ENCODE results near the gene ATP11B. TPM values are rescaled to one million over a fixed set of nuclear protein-coding genes. Genes with fewer than 3 reads are reported as not detected.

The ATP11B gene
- total RNA-seq, 3 donors from 2014 or later, result 70.8 to 92.8 (median 77.3) TPM

DNA sequence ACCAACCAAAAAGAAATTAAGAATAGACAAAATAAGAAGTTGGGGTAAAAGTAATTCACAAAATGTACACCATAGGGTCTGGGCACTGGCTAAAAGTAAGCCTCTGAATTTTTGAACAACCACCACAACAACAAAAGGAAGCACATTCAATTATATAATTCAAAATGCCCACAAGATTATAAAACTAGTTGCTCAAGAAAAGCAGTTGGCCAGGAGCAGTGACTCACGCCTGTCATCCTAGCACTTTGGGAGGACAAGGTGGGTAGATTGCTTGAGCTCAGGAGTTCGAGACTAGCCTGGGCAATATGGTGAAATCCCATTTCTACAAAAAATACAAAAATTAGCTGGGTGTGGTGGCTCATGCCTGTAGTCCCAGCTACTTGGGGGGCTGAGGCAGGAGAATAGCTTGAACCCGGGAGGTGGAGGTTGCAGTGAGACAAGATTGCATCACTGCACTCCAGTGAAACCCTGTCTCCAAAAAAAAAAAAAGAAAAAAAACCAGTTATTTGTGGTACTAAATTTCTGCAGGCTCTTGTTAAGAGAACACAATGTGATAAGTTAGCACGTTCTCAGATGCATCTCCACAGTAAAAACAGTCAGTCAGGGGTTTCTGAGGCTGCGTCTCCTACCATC is 6.6 kb upstream of the ATP11B start:
- Histone ChIP-seq H3K36me3 (no peaks in the 10 kb centered on the region), H3K4me1 (no peaks in the 10 kb centered on the region), H3K9me3 (no peaks in the 10 kb centered on the region), H3K27me3 (peaks cover 0 to 4% of the 10 kb centered on the region in 2 donors), H3K27ac (no peak overlapping the region), H3K4me3 (no peak overlapping the region)
- no peak for DNase-seq (ENCODE audit: low spot score in 2 of 2)
- TF ChIP-seq POLR2AphosphoS5 (IDR thresholded peaks at IDR 0.05) (no peak), POLR2A (IDR thresholded peaks at IDR 0.05) (no peak)
- TF ChIP-seq, protein P1, sequence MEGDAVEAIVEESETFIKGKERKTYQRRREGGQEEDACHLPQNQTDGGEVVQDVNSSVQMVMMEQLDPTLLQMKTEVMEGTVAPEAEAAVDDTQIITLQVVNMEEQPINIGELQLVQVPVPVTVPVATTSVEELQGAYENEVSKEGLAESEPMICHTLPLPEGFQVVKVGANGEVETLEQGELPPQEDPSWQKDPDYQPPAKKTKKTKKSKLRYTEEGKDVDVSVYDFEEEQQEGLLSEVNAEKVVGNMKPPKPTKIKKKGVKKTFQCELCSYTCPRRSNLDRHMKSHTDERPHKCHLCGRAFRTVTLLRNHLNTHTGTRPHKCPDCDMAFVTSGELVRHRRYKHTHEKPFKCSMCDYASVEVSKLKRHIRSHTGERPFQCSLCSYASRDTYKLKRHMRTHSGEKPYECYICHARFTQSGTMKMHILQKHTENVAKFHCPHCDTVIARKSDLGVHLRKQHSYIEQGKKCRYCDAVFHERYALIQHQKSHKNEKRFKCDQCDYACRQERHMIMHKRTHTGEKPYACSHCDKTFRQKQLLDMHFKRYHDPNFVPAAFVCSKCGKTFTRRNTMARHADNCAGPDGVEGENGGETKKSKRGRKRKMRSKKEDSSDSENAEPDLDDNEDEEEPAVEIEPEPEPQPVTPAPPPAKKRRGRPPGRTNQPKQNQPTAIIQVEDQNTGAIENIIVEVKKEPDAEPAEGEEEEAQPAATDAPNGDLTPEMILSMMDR (IDR thresholded peaks at IDR 0.05), result no peak
- intact Hi-C loops (cut with DNase I; ENCODE audit: low total_unique reads), result loop anchor here (2.0 kb wide), 1 partner anchor 56 kb away; no protein-coding TSS in a partner anchor

DNA sequence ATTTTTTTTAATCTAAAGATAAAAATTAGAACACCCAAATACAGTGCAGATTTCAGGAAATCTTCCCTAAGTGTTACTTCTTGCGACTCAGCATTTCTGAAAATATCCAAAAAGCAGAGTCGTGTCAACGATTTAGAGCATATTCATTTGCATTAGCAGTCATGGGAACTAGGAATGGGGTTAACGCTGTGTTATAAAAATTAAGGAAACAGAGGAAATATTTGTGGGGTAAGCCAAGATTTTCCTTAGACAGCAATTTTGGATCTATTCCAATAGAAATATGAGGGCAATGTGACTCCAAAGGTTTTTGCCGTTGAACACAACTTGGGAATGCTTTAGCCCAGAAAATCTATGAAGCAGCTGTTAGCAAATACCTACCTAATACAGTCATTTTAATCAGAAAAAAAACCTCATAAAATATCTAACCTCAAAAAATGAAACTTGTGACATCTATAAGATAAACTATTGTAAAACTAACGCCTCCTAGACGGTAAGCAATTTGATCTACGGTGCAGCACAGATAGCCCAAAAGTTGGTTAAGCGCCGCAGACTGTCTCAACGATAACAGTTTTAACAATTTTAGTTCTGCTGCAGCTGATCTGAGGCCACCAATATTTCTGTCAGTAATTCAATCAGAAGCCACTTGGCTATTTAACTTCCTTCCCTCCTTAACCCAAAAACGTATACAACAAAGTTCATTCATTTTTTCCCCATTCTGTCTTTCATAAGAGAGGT is 5.8 kb upstream of the ATP11B start:
- Histone ChIP-seq H3K27ac (no peak overlapping the region), H3K9me3 (no peaks in the 10 kb centered on the region), H3K4me1 (no peaks in the 10 kb centered on the region), H3K4me3 (no peak overlapping the region), H3K36me3 (no peaks in the 10 kb centered on the region), H3K27me3 (peaks cover 0 to 4% of the 10 kb centered on the region in 2 donors)
- intact Hi-C loops (cut with DNase I; ENCODE audit: low total_unique reads), result loop anchor here (2.0 kb wide), 1 partner anchor 57 kb away; no protein-coding TSS in a partner anchor
- DNase-seq (ENCODE audit: low spot score in 2 of 2), result no peak
- TF ChIP-seq POLR2AphosphoS5 (IDR thresholded peaks at IDR 0.05), result no peak
- TF ChIP-seq, protein P1 (IDR thresholded peaks at IDR 0.05), result no peak
- no peak for TF ChIP-seq POLR2A (IDR thresholded peaks at IDR 0.05)

DNA sequence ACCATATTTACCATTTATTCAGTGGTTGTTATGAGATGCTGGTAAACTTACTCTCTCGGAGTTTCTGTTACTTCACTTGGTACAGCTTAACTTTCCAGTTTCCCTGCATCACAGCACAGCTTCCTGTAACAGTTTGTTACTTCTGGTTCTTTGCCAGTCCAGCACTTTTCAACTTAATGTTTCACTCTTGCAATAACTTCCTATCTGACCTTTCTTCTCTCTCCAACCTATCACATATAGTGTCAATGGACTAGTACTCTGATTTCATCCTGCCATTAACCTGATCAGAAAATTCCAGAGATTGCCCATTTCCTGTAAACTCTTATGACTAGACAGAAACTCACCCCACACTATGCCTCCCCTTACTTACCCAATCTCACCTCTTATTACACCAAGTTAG is 3.9 kb upstream of the ATP11B start:
- Histone ChIP-seq H3K4me1 (no peaks in the 10 kb centered on the region), H3K27me3 (peaks cover 0 to 4% of the 10 kb centered on the region in 2 donors), H3K9me3 (no peaks in the 10 kb centered on the region), H3K4me3 (no peak overlapping the region), H3K36me3 (no peaks in the 10 kb centered on the region), H3K27ac (no peak overlapping the region)
- no peak for TF ChIP-seq POLR2AphosphoS5 (IDR thresholded peaks at IDR 0.05)
- TF ChIP-seq, protein P1 (IDR thresholded peaks at IDR 0.05), result no peak
- TF ChIP-seq POLR2A (IDR thresholded peaks at IDR 0.05), result no peak
- no peak for DNase-seq (ENCODE audit: low spot score in 2 of 2)
- intact Hi-C loops (cut with DNase I; ENCODE audit: low total_unique reads), result no loop called here

DNA sequence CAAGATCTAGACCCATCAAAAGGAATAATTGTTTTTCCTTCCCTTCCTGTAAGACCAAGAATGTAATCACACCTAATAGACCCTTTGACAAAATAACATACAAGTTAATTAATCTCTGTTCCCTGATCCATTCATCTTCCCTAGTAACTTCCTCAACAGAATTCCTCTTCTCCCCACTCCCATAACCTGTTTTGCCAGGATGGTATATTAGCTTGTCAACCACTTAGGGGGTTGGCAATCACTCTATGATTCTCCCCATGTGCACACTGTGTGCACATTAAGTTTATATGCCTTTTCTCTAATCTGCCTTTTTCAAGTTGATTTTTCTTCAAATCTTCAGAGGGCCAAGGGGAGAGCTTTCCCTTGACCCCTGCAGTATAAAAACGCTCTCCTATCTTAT is 2.7 kb upstream of the ATP11B start:
- DNase-seq (ENCODE audit: low spot score in 2 of 2), result no peak
- H3K4me3 ChIP-seq, result no peak overlapping the region
- intact Hi-C loops (cut with DNase I; ENCODE audit: low total_unique reads), result loop anchor here (10.0 kb wide), 1 partner anchor 1524 kb away; the partner anchor contains the start of gene EIF4G1
- H3K9me3 ChIP-seq, result no peaks in the 10 kb centered on the region
- H3K4me1 ChIP-seq, result peaks cover 0 to under 1% of the 10 kb centered on the region in 2 donors
- H3K36me3 ChIP-seq, result no peaks in the 10 kb centered on the region
- H3K27me3 ChIP-seq, result peaks cover 0 to 4% of the 10 kb centered on the region in 2 donors
- TF ChIP-seq POLR2A (IDR thresholded peaks at IDR 0.05) (no peak), POLR2AphosphoS5 (IDR thresholded peaks at IDR 0.05) (no peak)
- TF ChIP-seq, protein P1 (IDR thresholded peaks at IDR 0.05), result no peak
- H3K27ac ChIP-seq, result no peak overlapping the region

Measured in breast epithelium (tissue), 4 donors.